ENCODE data around the gene DENND4B. TPM values are rescaled to one million over a fixed set of nuclear protein-coding genes. Genes with fewer than 3 reads are reported as not detected.

Gene DENND4B, protein sequence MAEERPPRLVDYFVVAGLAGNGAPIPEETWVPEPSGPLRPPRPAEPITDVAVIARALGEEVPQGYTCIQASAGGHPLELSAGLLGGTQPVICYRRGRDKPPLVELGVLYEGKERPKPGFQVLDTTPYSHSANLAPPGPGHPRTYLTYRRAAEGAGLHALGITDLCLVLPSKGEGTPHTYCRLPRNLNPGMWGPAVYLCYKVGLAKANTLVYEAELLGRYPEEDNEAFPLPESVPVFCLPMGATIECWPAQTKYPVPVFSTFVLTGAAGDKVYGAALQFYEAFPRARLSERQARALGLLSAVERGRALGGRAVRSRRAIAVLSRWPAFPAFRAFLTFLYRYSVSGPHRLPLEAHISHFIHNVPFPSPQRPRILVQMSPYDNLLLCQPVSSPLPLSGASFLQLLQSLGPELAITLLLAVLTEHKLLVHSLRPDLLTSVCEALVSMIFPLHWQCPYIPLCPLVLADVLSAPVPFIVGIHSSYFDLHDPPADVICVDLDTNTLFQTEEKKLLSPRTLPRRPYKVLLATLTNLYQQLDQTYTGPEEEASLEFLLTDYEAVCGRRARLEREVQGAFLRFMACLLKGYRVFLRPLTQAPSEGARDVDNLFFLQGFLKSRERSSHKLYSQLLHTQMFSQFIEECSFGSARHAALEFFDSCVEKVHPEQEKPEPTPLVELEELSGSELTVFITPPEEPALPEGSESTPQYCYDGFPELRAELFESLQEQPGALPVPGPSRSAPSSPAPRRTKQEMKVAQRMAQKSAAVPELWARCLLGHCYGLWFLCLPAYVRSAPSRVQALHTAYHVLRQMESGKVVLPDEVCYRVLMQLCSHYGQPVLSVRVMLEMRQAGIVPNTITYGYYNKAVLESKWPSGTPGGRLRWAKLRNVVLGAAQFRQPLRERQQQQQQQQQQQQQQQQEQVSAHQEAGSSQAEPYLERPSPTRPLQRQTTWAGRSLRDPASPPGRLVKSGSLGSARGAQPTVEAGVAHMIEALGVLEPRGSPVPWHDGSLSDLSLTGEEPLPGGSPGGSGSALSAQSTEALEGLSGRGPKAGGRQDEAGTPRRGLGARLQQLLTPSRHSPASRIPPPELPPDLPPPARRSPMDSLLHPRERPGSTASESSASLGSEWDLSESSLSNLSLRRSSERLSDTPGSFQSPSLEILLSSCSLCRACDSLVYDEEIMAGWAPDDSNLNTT (N-terminal part only)
- polyA plus RNA-seq (ENCODE audit: low read depth in 6 of 6): 10 to 100 TPM in 5 of 6 donors, 1 to 10 TPM in 1; 6.5 to 52.8 (median 29.7) TPM

- Mint-ChIP-seq H3K27ac (peak within 1 kb of the TSS; percentile 98 to 100 (median 100)), H3K4me3 (peak within 1 kb of the TSS; percentile 85 to 99 (median 96)), H3K27me3 (peaks cover 0 to 4% (median 0%) of the 10 kb centered on the region in 3 donors), H3K4me1 (peaks cover 56 to 68% (median 64%) of the 10 kb centered on the region in 3 donors), H3K9me3 (peaks cover 0 to 2% (median 0%) of the 10 kb centered on the region in 7 donors), H3K36me3 (peaks cover 6 to 18% of the 10 kb centered on the region in 2 donors)
- ATAC-seq (ENCODE audit: low read depth in 2 of 2): peak; percentile 42
- peak; percentile 82 for DNase-seq
These were observed at the start of gene DENND4B for GRCh38 chr1:153946622-153947241. Gene DENND4B (minus strand): TSS chr1:153946718. CDS start chr1:153944374, 2,344 bp downstream.

DNA sequence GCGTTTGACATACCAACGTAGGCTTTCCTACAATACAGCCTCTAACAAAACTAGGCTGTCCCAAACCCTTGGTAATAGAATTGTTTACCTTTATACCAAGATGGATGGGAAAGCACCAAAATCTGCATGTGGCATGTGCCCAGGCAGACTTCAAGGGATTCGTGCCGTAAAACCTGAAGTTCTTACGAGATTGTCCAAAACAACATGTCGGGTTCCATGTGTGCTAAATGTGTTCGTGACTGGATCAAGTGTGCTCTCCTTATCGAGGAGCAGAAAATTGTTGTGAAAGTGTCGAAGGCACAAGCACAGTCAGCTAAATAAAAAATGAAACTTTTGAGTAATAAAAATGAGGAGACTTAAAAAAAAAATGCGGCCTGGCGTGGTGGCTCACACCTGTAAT is 49.1 kb upstream of the DENND4B start:
- ATAC-seq (ENCODE audit: low read depth in 2 of 2) (no peak), DNase-seq (no peak)
- no peaks in the 10 kb centered on the region for H3K27me3 Mint-ChIP-seq
- H3K4me1 Mint-ChIP-seq: peaks cover 19 to 35% (median 20%) of the 10 kb centered on the region in 3 donors
- peak overlapping the region in 2 of 6 donors; percentile 55 to 67 for H3K27ac Mint-ChIP-seq
- peaks cover 27 to 28% of the 10 kb centered on the region in 2 donors for H3K36me3 Mint-ChIP-seq
- H3K4me3 Mint-ChIP-seq: peak overlapping the region in 1 of 8 donors; percentile 28
- no peaks in the 10 kb centered on the region for H3K9me3 Mint-ChIP-seq

GRCh38 chr1:153995202-153995601 is 48.7 kb upstream of the DENND4B start:
- ATAC-seq (ENCODE audit: low read depth in 2 of 2) (no peak), DNase-seq (no peak)
- Mint-ChIP-seq H3K36me3 (peaks cover 27 to 32% of the 10 kb centered on the region in 2 donors), H3K4me3 (peak overlapping the region in 1 of 8 donors; percentile 28), H3K9me3 (no peaks in the 10 kb centered on the region), H3K27me3 (no peaks in the 10 kb centered on the region), H3K4me1 (peaks cover 23 to 39% (median 24%) of the 10 kb centered on the region in 3 donors), H3K27ac (peak overlapping the region in 2 of 6 donors; percentile 55 to 67)

GRCh38 chr1:153991806-153992205 is 45.3 kb upstream of the DENND4B start:
- peaks cover 27 to 32% of the 10 kb centered on the region in 2 donors for H3K36me3 Mint-ChIP-seq
- peaks cover 31 to 49% (median 35%) of the 10 kb centered on the region in 3 donors for H3K4me1 Mint-ChIP-seq
- peak overlapping the region; percentile 98 to 100 (median 100) for H3K27ac Mint-ChIP-seq
- DNase-seq (no peak), ATAC-seq (ENCODE audit: low read depth in 2 of 2) (no peak)
- no peaks in the 10 kb centered on the region for H3K27me3 Mint-ChIP-seq
- peak overlapping the region; percentile 93 to 100 (median 97) for H3K4me3 Mint-ChIP-seq
- no peaks in the 10 kb centered on the region for H3K9me3 Mint-ChIP-seq

- Mint-ChIP-seq H3K9me3 (no peaks in the 10 kb centered on the region), H3K4me3 (peak overlapping the region; percentile 93 to 100 (median 97)), H3K27ac (peak overlapping the region; percentile 98 to 100 (median 100)), H3K36me3 (peaks cover 27 to 32% of the 10 kb centered on the region in 2 donors), H3K27me3 (no peaks in the 10 kb centered on the region), H3K4me1 (peaks cover 36 to 54% (median 41%) of the 10 kb centered on the region in 3 donors)
- no peak for ATAC-seq (ENCODE audit: low read depth in 2 of 2)
- DNase-seq: no peak
These were observed 44.7 kb upstream of the DENND4B start for GRCh38 chr1:153991151-153991630.

GRCh38 chr1:153990468-153991150 is 44.1 kb upstream of the DENND4B start, which contains the start of gene RPS27:
Gene RPS27 (plus strand): TSS chr1:153990762. CDS start chr1:153990797, 35 bp downstream.
- Mint-ChIP-seq H3K4me3 (peak within 1 kb of the TSS; percentile 93 to 100 (median 97)), H3K36me3 (peaks cover 23 to 29% of the 10 kb centered on the region in 2 donors), H3K27ac (peak within 1 kb of the TSS; percentile 98 to 100 (median 100)), H3K9me3 (no peaks in the 10 kb centered on the region), H3K27me3 (no peaks in the 10 kb centered on the region), H3K4me1 (peaks cover 41 to 58% (median 47%) of the 10 kb centered on the region in 3 donors)
- ATAC-seq (ENCODE audit: low read depth in 2 of 2): peak; percentile 85 to 86
- peak; percentile 91 for DNase-seq

GRCh38 chr1:153987621-153988020 is 41.1 kb upstream of the DENND4B start:
- ATAC-seq (ENCODE audit: low read depth in 2 of 2) (no peak), DNase-seq (no peak)
- peak overlapping the region in 1 of 8 donors; percentile 85 for H3K4me3 Mint-ChIP-seq
- H3K36me3 Mint-ChIP-seq: peaks cover 12 to 17% of the 10 kb centered on the region in 2 donors
- H3K27ac Mint-ChIP-seq: peak overlapping the region in 5 of 6 donors; percentile 82 to 98 (median 94)
- H3K27me3 Mint-ChIP-seq: no peaks in the 10 kb centered on the region
- no peaks in the 10 kb centered on the region for H3K9me3 Mint-ChIP-seq
- H3K4me1 Mint-ChIP-seq: peaks cover 44 to 53% (median 52%) of the 10 kb centered on the region in 3 donors

DNA sequence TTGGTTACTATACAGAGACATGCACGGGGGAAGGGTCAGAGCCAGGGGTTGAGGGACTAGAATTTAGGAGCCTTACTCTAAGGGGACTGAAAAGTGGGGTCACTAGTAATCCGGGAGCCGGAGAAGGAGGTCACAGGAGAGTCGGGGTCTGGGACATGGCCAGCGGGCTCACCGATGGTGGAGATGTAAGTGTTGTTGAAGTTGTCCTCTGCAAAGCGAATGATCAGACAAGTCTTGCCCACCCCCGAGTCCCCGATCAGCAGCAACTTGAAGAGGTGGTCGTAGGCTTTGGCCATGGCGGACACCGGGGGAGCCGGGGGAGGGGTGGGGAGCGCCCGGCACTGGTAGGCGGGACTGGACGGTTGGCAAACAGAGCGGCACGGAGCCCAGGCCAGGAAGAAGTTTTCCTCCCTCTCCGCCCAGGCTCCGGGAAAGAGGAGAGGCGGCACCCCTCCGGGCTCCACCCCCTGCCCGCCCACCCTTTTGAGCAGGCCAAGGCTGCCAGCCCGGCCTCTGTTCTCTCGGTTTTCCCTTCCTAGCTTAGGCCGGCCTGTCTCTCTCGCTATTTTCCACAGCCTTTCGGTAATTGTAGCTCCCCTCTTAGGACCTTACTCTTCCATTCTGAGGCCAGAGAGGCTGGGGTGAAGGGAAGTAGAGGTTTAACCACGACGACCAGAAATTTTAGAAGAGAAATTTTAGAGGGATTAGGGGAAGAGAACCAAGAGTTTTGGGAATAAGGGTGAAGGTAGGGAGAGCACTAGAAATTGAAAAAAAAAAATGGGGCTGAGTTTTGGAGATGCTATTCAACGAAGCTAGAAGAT is 39.6 kb upstream of the DENND4B start, which contains the start of gene RAB13:
Gene RAB13 (minus strand): TSS at position 399 of the 821 bp plus-strand sequence. CDS start 103 bp downstream, at position 296.
- ATAC-seq (ENCODE audit: low read depth in 2 of 2) (no peak), DNase-seq (no peak)
- peaks cover 33 to 46% (median 38%) of the 10 kb centered on the region in 3 donors for H3K4me1 Mint-ChIP-seq
- peak within 1 kb of the TSS; percentile 82 to 98 (median 94) for H3K27ac Mint-ChIP-seq
- H3K9me3 Mint-ChIP-seq: no peaks in the 10 kb centered on the region
- H3K27me3 Mint-ChIP-seq: no peaks in the 10 kb centered on the region
- peaks cover 0 to 6% of the 10 kb centered on the region in 2 donors for H3K36me3 Mint-ChIP-seq
- peak within 1 kb of the TSS; percentile 81 to 92 (median 87) for H3K4me3 Mint-ChIP-seq

DNA sequence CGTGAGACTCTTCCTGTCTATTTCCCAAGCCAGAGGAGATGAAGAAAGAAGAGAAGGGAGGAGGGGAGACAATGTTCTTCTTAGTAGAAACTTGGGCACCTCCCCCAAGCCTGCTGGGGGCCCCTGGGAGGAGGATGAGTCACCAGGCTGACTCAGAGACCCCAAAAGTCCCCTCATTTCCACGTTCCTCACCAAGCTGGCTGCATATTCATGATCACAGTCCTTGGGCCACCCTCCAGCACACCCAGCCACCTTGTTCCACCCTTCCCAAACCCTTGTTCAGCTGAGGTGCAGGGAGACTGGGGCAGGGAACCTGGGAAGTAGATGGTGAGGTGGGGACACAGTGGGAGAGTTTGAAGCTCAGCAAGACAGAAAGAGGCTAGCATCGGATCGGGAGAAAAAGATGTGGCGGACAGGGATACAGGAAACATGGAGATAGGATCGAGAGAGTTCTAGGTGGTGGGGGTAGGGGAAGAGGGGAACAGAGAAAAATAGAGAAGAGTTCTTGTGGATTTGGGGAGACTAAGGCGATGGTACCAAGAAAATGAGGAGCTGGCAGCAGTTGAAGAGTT is 38.9 kb upstream of the DENND4B start:
- Mint-ChIP-seq H3K27me3 (no peaks in the 10 kb centered on the region), H3K36me3 (peaks cover 0 to 2% of the 10 kb centered on the region in 2 donors), H3K9me3 (no peaks in the 10 kb centered on the region), H3K27ac (peak overlapping the region in 4 of 6 donors; percentile 24 to 87 (median 78)), H3K4me3 (peak overlapping the region; percentile 80 to 92 (median 86)), H3K4me1 (peaks cover 30 to 40% (median 33%) of the 10 kb centered on the region in 3 donors)
- ATAC-seq (ENCODE audit: low read depth in 2 of 2) (no peak), DNase-seq (no peak)

- peaks cover 23 to 33% (median 26%) of the 10 kb centered on the region in 3 donors for H3K4me1 Mint-ChIP-seq
- DNase-seq (no peak), ATAC-seq (ENCODE audit: low read depth in 2 of 2) (peak in 1 of 2 donors; percentile 24)
- peak overlapping the region in 2 of 8 donors; percentile 25 to 72 for H3K4me3 Mint-ChIP-seq
- H3K36me3 Mint-ChIP-seq: no peaks in the 10 kb centered on the region
- H3K9me3 Mint-ChIP-seq: no peaks in the 10 kb centered on the region
- peak overlapping the region in 3 of 6 donors; percentile 19 to 86 (median 53) for H3K27ac Mint-ChIP-seq
- no peaks in the 10 kb centered on the region for H3K27me3 Mint-ChIP-seq
These were observed 37.8 kb upstream of the DENND4B start for GRCh38 chr1:153984123-153984894.
